Activated CD4-positive, alpha-beta T cell treated with anti-CD3 and anti-CD28 coated beads for 24 hours (primary cell): ENCODE measurements around the gene CBFA2T3.

Experiments used
- DNase-seq, 2 donors: peaks; one replicate each; pipeline ENCODE4 v3.0.0-alpha.2; 2020; ENCODE audit warnings: low read depth in 2 of 2

Gene CBFA2T3

DNA sequence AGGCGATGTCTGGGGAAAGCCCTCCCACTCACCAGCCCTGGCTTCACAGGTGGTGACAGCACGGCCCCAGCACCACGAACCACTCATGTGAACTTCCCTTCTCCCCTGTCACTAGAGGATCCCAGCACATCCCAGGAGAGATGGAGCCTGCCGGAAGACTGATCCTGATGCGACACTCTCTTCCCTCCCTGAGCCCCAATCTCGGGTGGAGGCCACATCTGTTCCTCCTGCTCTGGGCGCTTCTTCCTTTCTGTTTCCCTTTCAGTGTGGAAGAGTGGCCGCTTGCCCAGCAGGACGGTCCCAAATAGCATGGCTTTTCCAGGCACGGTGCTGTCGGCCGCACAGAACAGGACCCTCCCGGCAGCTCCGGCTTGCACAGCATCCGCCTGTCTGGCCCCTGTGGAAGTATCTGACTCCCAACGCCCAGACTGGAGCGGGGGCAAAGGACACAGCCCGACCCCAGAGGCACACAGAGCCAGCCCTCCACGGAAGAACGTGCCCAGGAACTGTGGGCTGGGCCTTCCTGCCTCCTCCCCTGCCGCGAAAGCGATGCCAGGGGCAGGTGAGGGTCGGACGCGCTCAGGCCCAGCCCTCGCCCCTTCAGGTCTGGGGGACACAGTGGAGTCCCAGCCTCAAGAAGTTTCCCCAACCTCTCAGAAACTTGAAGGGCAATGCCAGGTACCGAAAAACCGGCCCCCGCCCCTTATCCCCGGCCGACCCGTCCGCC lies 37.6 kb downstream of the CBFA2T3 start:
- DNase-seq, result no peak

DNA sequence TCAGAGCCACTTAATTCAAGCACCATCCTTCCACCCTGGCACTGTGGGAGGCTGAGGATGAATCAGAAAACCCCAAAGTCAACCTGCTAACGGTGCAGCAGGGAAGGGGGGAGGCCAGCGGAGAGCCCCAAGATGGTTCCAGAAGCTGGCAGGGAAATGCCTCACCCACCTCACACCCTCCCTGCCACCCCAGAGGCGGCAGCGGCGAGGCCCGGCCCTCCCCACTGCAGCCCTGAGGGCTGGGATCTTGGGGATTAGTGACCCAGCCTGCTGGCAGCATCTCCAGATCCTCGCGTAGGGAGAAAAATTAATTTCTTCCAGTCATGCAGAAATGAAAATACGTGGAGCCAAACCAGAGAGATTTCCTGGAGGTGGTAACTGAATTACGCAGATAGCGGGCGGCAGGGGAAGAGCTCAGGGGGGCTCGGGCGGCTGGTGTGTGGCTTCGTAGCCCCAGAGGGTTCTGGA lies 38.2 kb downstream of the CBFA2T3 start:
- no peak for DNase-seq

- DNase-seq, result no peak
Measured at GRCh38 chr16:88938119-88938776, 38.8 kb downstream of the CBFA2T3 start.

DNA sequence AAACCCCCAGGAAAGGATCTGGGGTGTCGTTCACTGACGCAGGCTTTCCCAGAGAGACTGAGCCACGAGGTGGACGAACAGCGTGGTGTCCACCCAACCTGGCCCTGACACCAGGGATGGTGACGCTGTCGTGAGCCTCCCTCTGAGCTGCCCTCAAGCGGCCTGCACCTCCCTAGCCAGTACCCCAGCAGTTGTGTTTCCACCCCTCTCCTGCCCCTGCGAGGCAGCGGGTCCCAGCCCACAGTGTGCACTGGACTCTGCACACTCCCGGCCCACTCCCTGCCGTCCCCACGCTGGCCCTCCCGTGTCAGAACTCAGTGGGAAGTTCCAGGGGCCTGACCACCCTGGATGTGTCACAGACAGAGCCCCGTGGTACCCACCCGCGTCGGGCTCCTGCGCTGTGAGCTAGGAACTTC lies 39.8 kb downstream of the CBFA2T3 start:
- no peak for DNase-seq

DNA sequence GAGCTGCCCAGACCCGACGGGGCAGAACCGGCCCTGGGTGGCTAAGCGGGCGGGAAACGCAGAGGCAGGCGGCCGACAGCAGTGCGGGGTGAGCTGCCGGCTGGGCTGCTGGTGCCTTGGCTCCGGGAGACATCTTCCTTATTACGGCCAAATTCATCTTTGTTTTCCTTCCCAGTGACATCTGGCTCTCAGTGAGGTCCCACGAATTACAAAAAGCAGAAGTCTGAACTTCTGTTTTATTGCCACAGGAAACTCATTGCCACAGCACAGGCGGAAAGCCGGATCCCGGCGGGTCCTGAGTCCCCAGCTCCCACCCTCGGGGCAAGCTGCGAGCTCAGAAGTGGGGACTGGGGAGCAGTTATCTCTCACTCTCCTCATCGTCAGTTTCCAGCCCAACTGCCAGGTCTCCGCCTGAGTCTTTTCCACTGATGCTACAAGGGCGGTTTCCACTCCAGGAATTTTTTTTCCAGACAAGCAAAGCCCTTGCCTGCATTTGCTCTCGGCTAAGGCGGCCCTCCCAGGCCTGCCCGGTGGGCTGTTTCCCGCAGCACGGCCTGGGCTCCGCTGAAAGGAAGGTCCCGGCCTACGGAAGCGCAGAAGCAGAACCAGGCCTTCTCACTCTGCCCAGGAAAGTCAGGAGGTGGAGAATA lies 40.3 kb downstream of the CBFA2T3 start:
- no peak for DNase-seq

- no peak for DNase-seq
Measured at GRCh38 chr16:88936008-88936555, 40.9 kb downstream of the CBFA2T3 start.

GRCh38 chr16:88934066-88934667 lies 42.8 kb downstream of the CBFA2T3 start:
- DNase-seq, result no peak

- no peak for DNase-seq
Measured at GRCh38 chr16:88932929-88933328, 44.1 kb downstream of the CBFA2T3 start.

- DNase-seq, result no peak
Measured at GRCh38 chr16:88931936-88932335, 45.1 kb downstream of the CBFA2T3 start.

GRCh38 chr16:88931373-88931900 lies 45.6 kb downstream of the CBFA2T3 start:
- DNase-seq, result no peak

- no peak for DNase-seq
Measured at GRCh38 chr16:88930716-88931115, 46.3 kb downstream of the CBFA2T3 start.

DNA sequence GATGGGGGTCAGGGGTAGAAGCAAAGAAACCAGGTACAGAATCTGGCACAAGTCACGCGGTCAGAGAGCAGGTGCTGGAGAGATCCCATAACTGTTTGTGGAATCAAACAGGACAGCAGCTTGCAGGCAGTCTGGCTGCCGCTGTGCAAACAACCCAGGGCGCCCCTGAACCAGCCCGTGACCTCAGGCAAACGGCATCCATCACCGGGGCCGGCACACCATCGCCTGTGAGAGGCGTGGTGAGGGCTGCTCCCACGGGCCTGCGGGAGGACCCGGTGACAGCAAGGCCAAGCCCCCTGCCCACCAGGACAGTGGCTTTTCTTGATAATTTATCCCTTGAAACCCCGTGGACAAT lies 47.9 kb downstream of the CBFA2T3 start:
- DNase-seq, result no peak

- DNase-seq, result no peak
Measured at GRCh38 chr16:88928405-88929090, 48.5 kb downstream of the CBFA2T3 start.

GRCh38 chr16:88927661-88928060 lies 49.3 kb downstream of the CBFA2T3 start:
- no peak for DNase-seq

DNA sequence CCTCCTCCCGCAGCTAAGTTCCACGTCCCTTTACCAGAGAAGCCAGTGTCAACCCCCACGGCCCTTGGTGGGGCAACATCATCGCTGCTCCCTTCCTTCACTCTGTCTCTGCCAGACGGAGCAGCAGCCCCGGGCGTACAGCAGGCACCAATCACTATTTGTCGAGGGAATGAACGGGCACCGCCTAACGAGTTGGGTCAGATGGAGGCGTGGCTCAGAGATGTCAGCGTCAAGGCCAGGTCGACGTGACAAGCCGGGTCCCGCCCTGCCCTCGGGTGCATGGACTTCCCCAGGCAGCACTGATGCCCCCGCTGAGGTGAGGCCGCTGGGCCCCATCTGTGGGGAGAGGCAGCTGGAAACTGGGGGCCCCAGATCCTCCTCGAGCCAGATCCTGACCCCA lies 50.0 kb downstream of the CBFA2T3 start:
- DNase-seq, result no peak

DNA sequence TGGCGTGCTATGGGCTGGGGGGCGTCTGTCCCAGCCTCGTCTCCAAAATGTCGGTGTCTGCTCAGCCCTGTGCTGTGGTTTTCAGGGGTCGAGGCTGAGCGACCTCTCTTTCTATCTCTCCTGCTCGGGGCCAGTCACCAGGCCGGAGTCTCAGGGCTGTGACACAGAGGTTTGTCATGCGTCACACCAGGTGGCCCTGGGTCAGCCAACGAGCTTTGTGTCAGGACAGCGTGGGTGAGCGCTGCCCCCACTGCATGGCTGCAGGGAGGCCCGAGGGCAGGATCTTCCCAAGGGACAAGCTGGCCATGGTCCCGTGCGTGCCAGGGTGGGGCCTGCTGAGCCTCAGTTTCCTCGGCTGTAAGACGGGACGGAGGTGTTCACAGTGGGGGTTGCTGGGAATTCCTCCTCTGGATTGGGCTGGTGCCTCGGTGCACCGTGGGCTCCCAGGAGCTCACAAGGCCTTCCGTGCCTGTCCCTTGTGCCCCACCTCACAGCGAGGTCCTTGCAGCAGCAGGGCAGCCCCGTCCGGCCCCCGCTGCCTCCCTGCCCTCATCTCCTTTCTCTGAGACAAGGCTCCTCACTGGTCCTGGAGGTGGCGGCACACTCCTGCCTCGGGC lies 50.5 kb downstream of the CBFA2T3 start:
- no peak for DNase-seq

GRCh38 chr16:88925540-88925887 lies 51.5 kb downstream of the CBFA2T3 start:
- no peak for DNase-seq

- no peak for DNase-seq
Measured at GRCh38 chr16:88924834-88925539, 52.0 kb downstream of the CBFA2T3 start.

GRCh38 chr16:88923926-88924833 lies 52.8 kb downstream of the CBFA2T3 start:
- no peak for DNase-seq
